MM.1S (cell line): ENCODE measurements around the gene GCK.

Source experiments
- DNase-seq: peaks from one replicate; pipeline ENCODE4 v3.0.0-alpha.2; 2015
- H2AFZ ChIP-seq: fragments of 300-600 bp; sonication (generic); 2 replicates; pipeline ENCODE4 v1.6.0; 2016; ENCODE audit warnings: antibody characterized with exemption, low read length
- H3F3A ChIP-seq: fragments of 300-600 bp; sonication (generic); 2 replicates; pipeline ENCODE4 v1.6.1; 2016; ENCODE audit warnings: mild to moderate bottlenecking, antibody characterized with exemption, low read length, moderate library complexity, mixed read lengths; ENCODE audit not compliant: insufficient read depth
- H3K27ac ChIP-seq: fragments of 300-600 bp; sonication (generic); 2 replicates; pipeline ENCODE4 v1.5.1; 2016; ENCODE audit warnings: mild to moderate bottlenecking, low read length
- H3K27me3 ChIP-seq: fragments of 300-600 bp; sonication (generic); replicated peaks from 2 replicates; pipeline ENCODE4 v1.6.0; 2016; ENCODE audit warnings: low read length; ENCODE audit not compliant: insufficient read depth
- H3K36me3 ChIP-seq: fragments of 300-600 bp; sonication (generic); replicated peaks from 2 replicates; pipeline ENCODE4 v1.6.1; 2016; ENCODE audit warnings: mild to moderate bottlenecking, low read length, mixed read lengths; ENCODE audit not compliant: insufficient read depth
- H3K4me1 ChIP-seq: fragments of 300-600 bp; sonication (generic); 2 replicates; pipeline ENCODE4 v1.6.1; 2016; ENCODE audit warnings: low read length, mixed read lengths
- H3K4me2 ChIP-seq: fragments of 300-600 bp; sonication (generic); 2 replicates; pipeline ENCODE4 v1.6.0; 2016; ENCODE audit warnings: low read depth, low read length
- H3K4me3 ChIP-seq: fragments of 300-600 bp; sonication (generic); 2 replicates; pipeline ENCODE4 v1.5.1; 2016; ENCODE audit warnings: low read length, mixed read lengths
- H3K79me2 ChIP-seq: fragments of 300-600 bp; sonication (generic); 2 replicates; pipeline ENCODE4 v1.6.1; 2016; ENCODE audit warnings: mixed run types, low read length, mixed read lengths
- H3K9ac ChIP-seq: fragments of 300-600 bp; sonication (generic); 2 replicates; pipeline ENCODE4 v1.6.1; 2016; ENCODE audit warnings: low read length, mixed read lengths
- H3K9me2 ChIP-seq: fragments of 300-600 bp; sonication (generic); replicated peaks from 2 replicates; pipeline ENCODE4 v1.6.1; 2016; ENCODE audit warnings: mild to moderate bottlenecking, low read length, mixed read lengths; ENCODE audit not compliant: insufficient read depth
- H3K9me3 ChIP-seq: fragments of 300-600 bp; sonication (generic); replicated peaks from 2 replicates; pipeline ENCODE4 v1.6.1; 2016; ENCODE audit warnings: mild to moderate bottlenecking, low read length, mixed read lengths; ENCODE audit not compliant: insufficient read depth
- H4K20me1 ChIP-seq: fragments of 300-600 bp; sonication (generic); 2 replicates; pipeline ENCODE4 v1.6.1; 2016; ENCODE audit warnings: mild to moderate bottlenecking, low read length, moderate library complexity, mixed read lengths; ENCODE audit not compliant: insufficient read depth
- CTCF ChIP-seq: fragments of 300-600 bp; sonication (generic); IDR thresholded peaks from 2 replicates; pipeline ENCODE4 v1.5.1; 2016; ENCODE audit warnings: antibody characterized with exemption, low read length, mixed read lengths
- EZH2 ChIP-seq: fragments of 300-600 bp; sonication (generic); optimal IDR thresholded peaks from 2 replicates; pipeline ENCODE3; 2017; ENCODE audit warnings: low read depth, mild to moderate bottlenecking, antibody characterized with exemption, low read length, mixed read lengths
- EZH2phosphoT487 ChIP-seq: fragments of 300-600 bp; sonication (generic); IDR thresholded peaks from 2 replicates; pipeline ENCODE4 v1.6.1; 2018; ENCODE audit warnings: antibody characterized with exemption, low read length

GCK gene

GRCh38 chr7:44213206-44213876, 24.1 kb upstream of the GCK start:
- Histone ChIP-seq H4K20me1 (no peaks in the 10 kb centered on the region), H3K4me1 (no peaks in the 10 kb centered on the region), H3K9me3 (no peaks in the 10 kb centered on the region), H3K27me3 (no peaks in the 10 kb centered on the region), H3K79me2 (no peaks in the 10 kb centered on the region), H3K4me2 (no peak overlapping the region), H2AFZ (no peak overlapping the region), H3F3A (no peaks in the 10 kb centered on the region), H3K27ac (no peak overlapping the region), H3K36me3 (peaks cover 11% of the 10 kb centered on the region; the same call in 1 of the 2 replicates), H3K9me2 (no peaks in the 10 kb centered on the region), H3K4me3 (no peak overlapping the region), H3K9ac (no peak overlapping the region)
- TF ChIP-seq EZH2 (no peak), CTCF (no peak), EZH2phosphoT487 (no peak)
- no peak for DNase-seq

- Histone ChIP-seq H3K4me3 (no peak overlapping the region), H4K20me1 (no peaks in the 10 kb centered on the region), H3K27ac (no peak overlapping the region), H3K9me3 (no peaks in the 10 kb centered on the region), H3K4me1 (no peaks in the 10 kb centered on the region), H3K9me2 (no peaks in the 10 kb centered on the region), H3K79me2 (no peaks in the 10 kb centered on the region), H3K9ac (no peak overlapping the region), H3K4me2 (no peak overlapping the region), H2AFZ (no peak overlapping the region), H3K27me3 (no peaks in the 10 kb centered on the region), H3F3A (no peaks in the 10 kb centered on the region), H3K36me3 (peaks cover 11% of the 10 kb centered on the region; the same call in 1 of the 2 replicates)
- TF ChIP-seq CTCF (no peak), EZH2phosphoT487 (no peak), EZH2 (no peak)
- DNase-seq = no peak
Observed at GRCh38 chr7:44212581-44213184, 23.4 kb upstream of the GCK start.

- no peak for DNase-seq
- TF ChIP-seq EZH2phosphoT487 (no peak), CTCF (no peak), EZH2 (no peak)
- Histone ChIP-seq H3K36me3 (peaks cover 11% of the 10 kb centered on the region; the same call in 1 of the 2 replicates), H3K4me3 (no peak overlapping the region), H3K79me2 (no peaks in the 10 kb centered on the region), H3F3A (no peaks in the 10 kb centered on the region), H2AFZ (no peak overlapping the region), H3K27ac (no peak overlapping the region), H3K9ac (no peak overlapping the region), H3K4me2 (no peak overlapping the region), H4K20me1 (no peaks in the 10 kb centered on the region), H3K27me3 (no peaks in the 10 kb centered on the region), H3K4me1 (peaks cover 5% of the 10 kb centered on the region; the same call in 1 of the 2 replicates), H3K9me3 (no peaks in the 10 kb centered on the region), H3K9me2 (no peaks in the 10 kb centered on the region)
Observed at GRCh38 chr7:44212018-44212417, 22.8 kb upstream of the GCK start.
